Sigmoid colon (tissue), 4 donors: ENCODE data around the gene TMEM44.

Source experiments
- EP300 ChIP-seq, 4 donors: sonication (generic); formaldehyde crosslinking; IDR thresholded peaks; one replicate each; pipeline ENCODE4 v1.6.1; 2017; ENCODE audit warnings: antibody characterized with exemption in 4 of 4
- POLR2A ChIP-seq, 2 donors: fragments of 450-650 bp; IDR thresholded peaks; one replicate each; pipeline ENCODE4 v1.6.1; 2016; ENCODE audit warnings: antibody characterized with exemption in 2 of 2, mild to moderate bottlenecking in 2 of 2, moderate library complexity in 2 of 2
- POLR2AphosphoS5 ChIP-seq, 4 donors: sonication (generic); formaldehyde crosslinking; IDR thresholded peaks; one replicate each; pipeline ENCODE4 v1.6.1; 2017; ENCODE audit warnings: antibody characterized with exemption in 4 of 4
- TF ChIP-seq, protein P1 (sequence below), 4 experiments: fragments of 450-650 bp in 3 of 4; fragments of 200-600 bp in 1 of 4; IDR thresholded peaks; one replicate each; pipeline ENCODE4 v1.5.1; 2016 to 2019; ENCODE audit warnings: antibody characterized with exemption in 4 of 4, mild to moderate bottlenecking in 3 of 4, moderate library complexity in 2 of 4

GRCh38 chr3:194574639-194575483, 58.4 kb downstream of the TMEM44 start:
- TF ChIP-seq, protein P1, sequence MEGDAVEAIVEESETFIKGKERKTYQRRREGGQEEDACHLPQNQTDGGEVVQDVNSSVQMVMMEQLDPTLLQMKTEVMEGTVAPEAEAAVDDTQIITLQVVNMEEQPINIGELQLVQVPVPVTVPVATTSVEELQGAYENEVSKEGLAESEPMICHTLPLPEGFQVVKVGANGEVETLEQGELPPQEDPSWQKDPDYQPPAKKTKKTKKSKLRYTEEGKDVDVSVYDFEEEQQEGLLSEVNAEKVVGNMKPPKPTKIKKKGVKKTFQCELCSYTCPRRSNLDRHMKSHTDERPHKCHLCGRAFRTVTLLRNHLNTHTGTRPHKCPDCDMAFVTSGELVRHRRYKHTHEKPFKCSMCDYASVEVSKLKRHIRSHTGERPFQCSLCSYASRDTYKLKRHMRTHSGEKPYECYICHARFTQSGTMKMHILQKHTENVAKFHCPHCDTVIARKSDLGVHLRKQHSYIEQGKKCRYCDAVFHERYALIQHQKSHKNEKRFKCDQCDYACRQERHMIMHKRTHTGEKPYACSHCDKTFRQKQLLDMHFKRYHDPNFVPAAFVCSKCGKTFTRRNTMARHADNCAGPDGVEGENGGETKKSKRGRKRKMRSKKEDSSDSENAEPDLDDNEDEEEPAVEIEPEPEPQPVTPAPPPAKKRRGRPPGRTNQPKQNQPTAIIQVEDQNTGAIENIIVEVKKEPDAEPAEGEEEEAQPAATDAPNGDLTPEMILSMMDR (IDR thresholded peaks at IDR 0.05), result no peak
- no peak for TF ChIP-seq POLR2A (IDR thresholded peaks at IDR 0.05)
- TF ChIP-seq POLR2AphosphoS5 (IDR thresholded peaks at IDR 0.05), result no peak
- TF ChIP-seq EP300 (IDR thresholded peaks at IDR 0.05), result no peak
